Breast epithelium (tissue), 3 donors: Measurements from ENCODE around the gene MAMSTR.
"Not testable (repeated sequence)": the region's sequence is repeated elsewhere in the genome, so short reads cannot be mapped to it uniquely, and the experiment has no call there.

Source experiments
- CTCF ChIP-seq, 3 donors: fragments of 450-650 bp; IDR thresholded peaks; one replicate each; pipeline ENCODE4 v1.5.1; 2016 to 2017; ENCODE audit warnings: antibody characterized with exemption in 3 of 3, mild to moderate bottlenecking in 3 of 3, moderate library complexity in 3 of 3
- POLR2A ChIP-seq: fragments of 450-650 bp; IDR thresholded peaks from one replicate; pipeline ENCODE4 v1.6.1; 2016; ENCODE audit warnings: antibody characterized with exemption, mild to moderate bottlenecking, moderate library complexity

- not testable (repeated sequence) for TF ChIP-seq POLR2A; CTCF (IDR thresholded peaks at IDR 0.05)
Observed at GRCh38 chr19:48680006-48680405, 39.5 kb downstream of the MAMSTR start.
